ENCODE data around the gene RAMP3.
"Not testable (repeated sequence)": the region's sequence is repeated elsewhere in the genome, so short reads cannot be mapped to it uniquely, and the experiment has no call there.

RAMP3 gene, protein sequence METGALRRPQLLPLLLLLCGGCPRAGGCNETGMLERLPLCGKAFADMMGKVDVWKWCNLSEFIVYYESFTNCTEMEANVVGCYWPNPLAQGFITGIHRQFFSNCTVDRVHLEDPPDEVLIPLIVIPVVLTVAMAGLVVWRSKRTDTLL

DNA sequence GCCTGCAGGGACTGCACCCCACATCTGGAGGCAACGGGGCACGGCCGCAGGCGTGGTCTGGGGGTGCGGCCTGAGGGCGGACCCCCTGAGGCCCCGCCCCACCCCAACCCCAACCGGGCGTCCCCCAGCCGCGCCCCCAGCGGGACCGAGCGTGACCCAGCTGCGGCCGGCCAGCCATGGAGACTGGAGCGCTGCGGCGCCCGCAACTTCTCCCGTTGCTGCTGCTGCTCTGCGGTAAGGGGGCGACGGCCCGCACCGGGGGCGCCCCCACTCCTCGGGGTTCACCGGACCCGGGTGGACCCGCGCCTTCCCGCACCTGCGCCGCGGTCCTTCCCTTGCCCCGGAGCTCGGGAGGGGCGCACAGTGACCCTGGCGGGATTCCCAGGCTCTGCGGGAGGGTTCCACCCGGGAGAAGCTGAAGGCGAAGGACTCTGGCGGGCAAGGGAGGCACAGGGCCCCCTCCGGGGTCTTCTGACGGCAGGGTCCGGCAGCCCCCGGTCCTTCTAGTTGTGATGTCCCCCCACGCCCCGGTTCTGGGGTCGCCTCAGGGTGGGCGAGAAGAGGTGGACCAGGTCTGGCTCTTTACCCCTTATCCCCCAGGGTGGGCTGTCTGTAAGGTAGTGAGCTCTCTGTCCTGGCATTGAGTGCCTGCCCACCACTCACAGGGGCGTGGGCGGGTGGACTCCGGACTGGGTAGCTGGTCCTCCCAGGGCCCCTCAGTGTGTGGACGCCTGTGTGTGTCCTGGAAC is at the start of gene RAMP3:
TSS of gene RAMP3 (plus strand) at position 139 of the 749 bp plus-strand sequence. CDS start at position 177, 38 bp downstream.
- ATAC-seq (no peak), DNase-seq (no peak)

DNA sequence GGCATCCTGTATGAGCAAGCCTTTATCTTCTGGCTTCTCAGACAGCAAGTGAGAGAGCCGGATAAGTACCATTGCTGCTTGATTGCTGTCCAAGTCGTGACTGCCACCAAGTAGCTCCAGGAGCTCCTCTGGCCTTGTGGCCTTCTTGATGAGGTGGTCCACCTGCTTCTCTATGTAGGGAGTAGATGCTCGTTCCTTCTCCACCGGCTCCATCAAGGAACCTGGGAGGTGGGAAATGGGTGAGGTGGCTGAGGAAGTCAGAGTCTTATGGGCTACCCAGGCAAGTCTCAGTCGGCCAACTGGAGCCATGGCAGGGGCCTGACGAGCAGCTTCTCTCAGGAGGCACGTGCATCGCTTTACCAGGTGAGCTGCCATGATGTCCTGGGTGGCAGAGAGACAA is 48.7 kb upstream of the RAMP3 start:
- ATAC-seq = no peak
- no peak for DNase-seq

DNA sequence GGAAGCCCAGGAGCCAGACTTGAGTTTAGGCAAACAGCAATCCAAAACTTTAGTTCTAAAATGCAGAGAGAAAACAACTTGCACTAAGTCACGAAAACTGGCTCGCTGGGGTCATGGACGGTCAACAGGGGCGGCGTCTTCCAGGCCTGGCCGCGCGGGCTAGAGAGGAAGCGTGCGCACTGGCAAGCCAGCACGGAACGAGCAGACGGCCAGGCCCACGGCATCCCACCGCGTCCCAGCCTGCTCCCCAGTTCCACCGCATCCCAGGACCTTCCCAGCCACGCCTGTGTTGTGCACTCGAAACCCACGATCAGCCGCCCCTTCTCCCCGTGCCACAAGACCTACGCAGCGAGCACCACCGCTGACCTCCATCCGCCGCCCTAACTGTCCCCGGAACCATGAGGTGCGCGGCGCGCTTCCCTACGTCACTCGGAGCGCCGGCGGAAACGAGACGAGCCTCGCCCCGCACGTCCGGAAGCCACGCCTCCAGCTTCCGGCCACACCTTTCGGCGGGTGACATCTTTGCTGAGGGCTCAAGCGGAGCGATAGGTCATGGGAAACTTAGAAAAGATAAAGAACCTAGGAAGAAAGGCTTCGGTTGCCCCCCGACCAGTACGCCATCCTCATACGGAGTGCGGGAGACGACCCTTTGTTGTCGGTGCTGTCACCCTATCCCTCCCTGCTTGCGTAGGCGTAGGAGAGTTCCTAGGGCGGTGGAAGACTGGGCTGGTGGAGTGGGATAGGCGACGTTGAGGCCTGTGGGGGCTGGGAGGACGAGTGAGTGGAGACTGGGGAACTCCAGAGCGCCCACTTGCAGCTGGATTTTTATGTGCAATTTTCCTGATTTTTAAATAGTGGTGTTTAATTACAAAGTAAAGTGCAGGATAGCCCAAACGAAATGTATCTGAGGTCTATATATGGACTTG is 46.0 kb upstream of the RAMP3 start, which contains the start of gene TBRG4:
TSS of gene TBRG4 (minus strand) at position 400 of the 926 bp plus-strand sequence. CDS start 2,460 bp downstream, outside the sequence.
- ATAC-seq (peak; percentile 99), DNase-seq (peak; percentile 96)

DNA sequence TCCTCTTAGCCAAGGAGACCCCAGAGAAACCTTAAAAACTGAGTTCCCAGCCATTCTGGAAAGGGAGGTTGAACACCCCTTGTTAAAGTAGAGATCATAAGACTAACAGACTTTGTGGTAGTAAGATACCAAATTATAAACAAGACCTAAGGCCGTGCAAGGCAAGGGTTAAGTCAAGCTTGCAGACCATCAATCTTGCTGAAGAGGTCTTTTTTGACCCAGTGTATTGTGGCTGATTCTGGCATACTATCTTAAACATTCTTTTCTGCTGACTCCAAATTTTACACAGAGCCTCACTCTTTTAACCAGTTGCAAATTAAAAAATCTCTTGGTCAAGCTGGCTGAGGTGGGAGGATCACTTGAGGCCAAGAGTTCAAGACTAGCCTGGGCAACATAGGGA is 44.9 kb upstream of the RAMP3 start:
- DNase-seq (no peak), ATAC-seq (no peak)

DNA sequence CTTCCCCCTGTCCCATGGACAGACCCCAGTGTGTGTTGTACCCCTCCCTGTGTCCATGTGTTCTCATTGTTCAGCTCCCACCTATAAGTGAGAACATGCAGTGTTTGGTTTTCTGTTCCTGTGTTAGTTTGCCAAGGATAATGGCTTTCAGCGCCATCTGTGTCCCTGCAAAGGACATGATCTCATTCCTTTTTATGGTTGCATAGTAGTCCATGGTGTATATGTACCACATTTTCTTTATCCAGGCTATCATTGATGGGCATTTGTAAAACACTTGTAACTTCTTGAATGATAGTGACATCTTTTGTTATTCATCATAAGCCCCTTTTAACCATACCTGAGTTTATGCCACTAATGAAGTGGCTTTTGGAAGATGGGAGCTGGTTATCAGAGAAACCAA is 43.3 kb upstream of the RAMP3 start:
- ATAC-seq, DNase-seq: not testable (repeated sequence)

DNA sequence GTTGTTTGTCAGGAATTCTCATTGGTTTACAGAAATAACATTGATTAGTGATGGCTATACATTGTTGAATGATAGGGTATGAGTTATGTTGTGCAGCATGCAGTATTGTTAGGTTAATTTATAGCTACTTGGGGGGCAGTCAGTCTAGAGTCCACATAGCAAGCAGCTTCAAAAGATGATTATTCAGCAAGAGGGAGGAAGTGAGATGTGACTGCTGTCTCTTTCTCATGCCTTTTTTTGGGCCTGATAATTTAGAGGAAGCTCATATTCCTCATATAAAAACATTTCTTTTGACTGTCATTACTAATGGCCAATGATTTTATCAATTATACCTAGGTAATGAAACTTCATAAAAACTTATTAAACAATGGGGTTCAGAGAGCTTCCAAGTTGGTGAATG is 42.7 kb upstream of the RAMP3 start:
- no peak for ATAC-seq

DNA sequence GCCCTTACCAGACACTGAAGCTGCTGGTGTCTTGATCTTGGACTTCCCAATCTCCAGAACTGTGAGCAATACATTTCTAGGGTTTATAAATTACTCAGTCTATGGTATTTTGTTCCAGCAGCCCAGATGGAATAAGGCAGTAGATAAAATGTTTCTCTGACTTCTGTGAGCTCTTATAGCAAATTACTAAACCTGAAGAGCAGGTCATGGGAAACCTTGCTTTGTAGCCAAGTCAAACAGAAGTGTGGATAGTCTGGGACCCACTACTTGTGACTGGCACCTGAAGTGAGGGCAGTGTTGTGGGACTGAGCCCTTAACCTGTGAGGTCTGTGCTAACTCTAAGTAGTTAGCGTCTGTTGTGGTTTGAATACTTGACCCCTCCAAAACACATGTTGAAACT is 41.5 kb upstream of the RAMP3 start:
- ATAC-seq (no peak), DNase-seq (no peak)

More for the DNA sequence above, 42.7 kb upstream of the RAMP3 start:
- DNase-seq = no peak

DNA sequence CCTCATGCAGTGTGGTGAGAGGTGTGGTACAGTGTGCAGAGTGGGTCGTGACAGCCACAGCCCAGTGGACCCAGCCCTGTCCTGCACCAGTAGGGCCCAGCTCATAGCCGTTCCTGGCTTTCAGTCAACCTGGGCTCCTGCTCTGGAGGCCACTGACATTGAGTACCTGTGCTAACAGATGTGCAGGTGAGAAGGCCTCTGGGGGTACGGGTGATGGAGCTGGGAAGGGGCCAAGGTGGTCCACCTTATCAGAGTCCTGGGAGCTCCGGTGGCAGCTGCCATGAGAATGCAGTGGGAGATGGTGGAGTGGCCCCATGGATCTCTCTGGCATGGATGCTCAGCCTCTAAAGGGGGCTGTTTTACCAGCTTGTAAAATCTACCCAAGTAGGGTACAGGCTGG is 40.0 kb upstream of the RAMP3 start:
- DNase-seq = no peak
- ATAC-seq = no peak

DNA sequence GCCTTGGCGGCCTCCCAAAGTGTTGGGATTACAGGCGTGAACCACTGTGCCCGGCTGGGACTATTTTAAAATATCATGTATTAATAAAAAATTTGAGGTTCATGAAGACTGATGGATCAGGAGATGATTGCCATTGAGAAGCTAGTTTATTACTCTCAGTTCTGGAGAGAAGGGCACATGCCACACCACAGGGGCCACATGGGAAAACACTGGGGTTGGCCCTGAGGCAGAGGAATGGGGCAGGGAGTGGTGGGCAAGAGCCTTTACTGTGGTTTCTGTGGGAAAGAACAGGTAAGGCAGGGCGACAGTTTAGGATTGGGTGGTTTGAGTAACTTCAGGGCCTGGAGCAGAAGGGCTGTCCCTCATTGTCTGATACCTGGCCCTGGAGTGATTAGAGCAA is 39.3 kb upstream of the RAMP3 start:
- no peak for ATAC-seq

DNA sequence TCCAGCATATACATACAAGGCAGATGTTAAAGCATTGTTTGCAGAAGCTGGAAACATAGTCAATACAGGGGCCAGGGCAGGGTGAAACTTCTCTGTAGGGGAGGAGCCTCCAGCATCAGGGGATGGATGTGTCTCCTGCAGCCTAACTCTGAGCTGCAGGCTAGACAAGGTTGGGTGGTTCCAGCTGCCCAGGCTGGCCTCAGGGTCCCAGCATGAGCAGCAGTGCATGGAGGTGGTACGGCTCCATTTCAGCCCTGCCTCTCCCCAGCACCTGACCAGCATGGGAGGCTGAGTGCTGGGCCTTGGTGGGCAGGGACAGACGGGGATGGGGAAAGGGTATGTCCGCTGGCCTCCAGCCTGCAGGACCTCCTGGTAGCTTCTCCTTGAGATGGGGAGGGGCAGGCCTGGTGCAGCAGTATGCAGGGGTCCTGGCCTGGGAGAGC is 38.7 kb upstream of the RAMP3 start:
- DNase-seq = no peak
- ATAC-seq = no peak

More for the DNA sequence above, 39.3 kb upstream of the RAMP3 start:
- DNase-seq = no peak

DNA sequence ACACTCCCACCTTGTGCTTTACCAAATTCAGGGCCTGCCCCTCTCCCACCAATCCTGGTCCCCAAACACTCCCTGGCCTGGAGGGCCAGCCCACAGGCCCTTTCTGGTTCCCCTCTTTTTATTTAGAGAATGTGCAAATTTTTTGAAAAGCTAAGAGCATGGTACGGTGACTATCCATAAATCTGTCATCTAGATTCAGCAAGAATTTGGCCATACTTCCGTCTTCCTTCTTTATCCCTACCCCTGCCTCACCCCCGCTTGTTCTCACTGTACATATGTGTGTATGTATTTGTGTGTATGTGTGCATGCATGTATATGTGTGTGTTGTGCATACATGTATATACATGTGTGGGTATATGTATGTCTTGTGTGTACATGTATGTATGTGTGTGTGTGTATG is 38.0 kb upstream of the RAMP3 start:
- DNase-seq (no peak), ATAC-seq (no peak)

DNA sequence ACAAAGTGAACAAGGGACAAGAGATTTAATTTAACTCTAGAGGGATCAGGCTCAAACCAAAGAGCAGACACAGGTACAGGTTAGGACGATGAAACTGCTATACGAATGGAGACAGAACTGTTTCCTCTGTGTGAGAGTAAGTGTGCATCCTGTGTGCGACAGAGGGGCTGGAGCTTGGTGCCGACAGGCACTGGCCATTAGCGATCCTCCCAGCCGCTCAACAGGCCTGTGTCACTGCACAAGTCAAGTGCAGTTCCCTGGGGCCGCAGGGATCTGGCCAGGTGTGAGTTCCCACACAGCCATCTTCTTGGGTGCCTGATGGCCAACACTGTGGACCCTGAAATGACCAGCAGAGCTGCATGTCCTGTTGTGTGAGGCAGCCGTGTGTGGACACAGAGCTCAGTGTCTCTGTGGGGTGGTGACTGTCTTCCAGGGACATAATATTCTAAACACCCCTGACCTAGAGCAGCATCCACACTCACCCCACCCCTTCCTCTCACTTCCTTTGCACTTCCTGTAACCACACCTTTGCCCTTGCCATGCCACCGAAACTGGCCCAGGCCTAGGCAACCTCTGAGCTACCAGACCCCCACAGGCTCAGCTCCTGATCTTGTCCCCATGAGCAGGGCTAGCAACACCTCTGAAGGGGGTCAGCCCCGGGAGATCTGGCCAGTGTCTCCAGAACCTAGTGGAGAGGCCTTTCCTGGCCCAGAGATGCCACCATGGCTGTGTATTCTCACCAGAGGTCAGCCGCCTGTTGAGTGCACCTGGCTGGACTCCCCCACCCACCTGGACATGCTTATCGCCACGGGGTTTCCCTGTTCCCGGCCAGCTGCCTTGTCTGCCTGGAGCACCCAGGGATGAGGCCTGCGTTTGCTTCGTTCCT is 34.4 kb upstream of the RAMP3 start:
- DNase-seq = no peak
- no peak for ATAC-seq

DNA sequence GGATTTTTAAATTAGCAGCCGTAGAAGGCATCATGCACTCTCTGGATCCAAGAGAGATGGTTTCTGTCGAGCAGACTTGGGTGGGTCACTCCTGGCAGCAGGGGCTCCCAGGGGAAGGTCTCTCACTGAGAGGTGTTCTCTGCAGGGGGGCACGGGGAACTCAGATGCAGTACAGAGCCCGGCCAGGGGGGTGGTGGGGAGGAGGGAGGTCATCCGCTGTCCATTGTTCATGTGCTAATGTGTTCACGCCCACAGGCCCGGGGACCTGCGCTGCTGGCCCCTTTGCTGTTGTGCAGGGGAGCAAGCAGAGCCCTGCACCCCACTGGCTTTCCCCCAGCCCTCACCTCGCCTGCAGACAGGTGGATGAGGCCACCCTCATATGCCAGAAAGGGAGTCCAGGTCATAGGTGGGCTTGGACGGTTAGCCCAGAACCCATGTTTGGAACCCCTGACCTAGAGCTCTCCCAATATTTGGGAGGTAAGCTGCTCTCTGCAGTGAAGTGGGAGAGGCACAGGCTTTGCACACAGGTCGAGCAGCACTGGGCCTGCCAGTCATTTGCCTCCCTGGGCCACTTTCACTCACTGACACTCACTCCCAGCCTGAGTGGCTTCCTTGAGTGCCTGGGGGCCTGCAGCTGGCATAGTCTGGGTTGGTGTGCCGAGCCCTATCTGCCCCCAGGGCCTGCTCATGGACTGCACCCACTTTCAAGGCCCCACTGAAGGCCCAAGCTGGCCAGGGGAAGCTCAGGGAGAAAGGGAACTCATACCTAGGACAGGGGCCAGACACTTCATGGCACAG is 33.5 kb upstream of the RAMP3 start:
- DNase-seq (no peak), ATAC-seq (no peak)

DNA sequence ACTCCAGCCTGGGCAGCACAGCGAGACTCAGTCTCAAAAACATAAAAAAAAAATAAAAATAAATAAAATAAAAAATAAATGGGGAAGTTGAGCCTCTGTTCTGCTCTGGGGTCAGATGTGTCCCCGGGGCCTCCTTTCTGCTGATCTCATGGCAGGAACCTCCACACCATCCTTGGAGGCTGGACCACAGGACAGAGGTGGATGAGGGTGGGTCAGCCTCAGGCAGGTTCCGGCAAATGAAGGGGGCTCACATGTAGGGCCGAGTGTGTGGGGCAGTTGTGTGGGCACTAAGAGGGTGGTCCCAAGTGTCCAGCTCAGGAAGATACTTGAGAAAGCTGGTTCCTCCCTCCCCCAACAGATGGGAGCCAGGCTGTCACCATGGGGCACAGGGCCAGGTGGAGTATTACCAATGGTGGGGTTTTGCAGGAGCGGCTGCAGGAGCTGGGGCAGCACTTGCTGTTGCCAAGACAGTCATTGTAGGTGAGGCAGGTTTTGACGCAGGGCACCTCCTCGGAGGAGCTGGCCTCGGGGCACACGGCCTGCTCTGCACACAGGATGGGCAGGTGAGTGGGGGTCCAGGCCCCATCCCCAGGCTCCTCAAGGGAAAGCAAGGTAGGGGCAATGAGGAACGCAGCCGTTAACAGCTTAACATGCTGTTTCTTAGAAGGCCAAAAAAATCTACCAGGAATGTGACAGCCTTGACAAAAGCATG is 32.2 kb upstream of the RAMP3 start:
- no peak for DNase-seq
- no peak for ATAC-seq

DNA sequence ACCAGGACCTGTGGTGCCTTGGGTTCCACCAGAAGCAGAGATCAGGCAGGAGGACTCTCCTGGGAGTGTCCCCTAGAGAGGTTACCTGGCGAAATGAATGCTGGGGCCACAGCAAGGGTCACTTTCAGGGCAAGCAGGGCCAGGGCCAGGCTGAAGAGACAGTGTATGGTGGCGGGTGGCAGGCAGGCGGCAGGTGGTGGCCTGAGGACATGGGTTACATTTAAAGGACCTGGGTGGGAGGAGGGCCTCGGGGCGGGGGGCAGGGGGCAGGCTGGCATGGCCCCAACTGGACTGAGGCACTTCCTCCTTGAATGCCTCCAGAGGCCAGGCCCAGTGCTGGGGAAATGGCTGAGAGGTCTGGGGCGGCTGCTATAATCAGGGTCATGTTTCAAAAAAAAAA is 31.4 kb upstream of the RAMP3 start:
- ATAC-seq (no peak), DNase-seq (no peak)

DNA sequence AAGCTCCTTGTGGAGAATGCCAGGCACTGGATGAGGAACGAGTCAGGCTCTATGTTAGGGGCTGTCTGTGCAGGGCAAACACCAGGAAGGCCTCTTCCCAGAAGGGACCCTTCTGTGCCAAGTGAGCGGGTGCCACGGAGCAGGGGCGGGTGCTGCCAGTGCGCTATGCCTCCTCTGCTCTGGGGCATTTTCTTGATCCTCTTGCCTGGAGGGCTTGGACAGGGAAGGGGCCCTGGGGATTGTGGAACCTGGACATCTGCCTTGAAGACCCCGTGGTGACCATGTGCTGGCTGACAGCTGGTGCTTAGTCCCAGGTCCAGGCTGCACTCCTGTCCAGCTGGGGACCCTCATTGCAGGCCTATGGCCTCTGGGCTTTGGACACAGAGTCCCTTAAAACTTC is 30.7 kb upstream of the RAMP3 start:
- DNase-seq = no peak
- ATAC-seq = no peak

DNA sequence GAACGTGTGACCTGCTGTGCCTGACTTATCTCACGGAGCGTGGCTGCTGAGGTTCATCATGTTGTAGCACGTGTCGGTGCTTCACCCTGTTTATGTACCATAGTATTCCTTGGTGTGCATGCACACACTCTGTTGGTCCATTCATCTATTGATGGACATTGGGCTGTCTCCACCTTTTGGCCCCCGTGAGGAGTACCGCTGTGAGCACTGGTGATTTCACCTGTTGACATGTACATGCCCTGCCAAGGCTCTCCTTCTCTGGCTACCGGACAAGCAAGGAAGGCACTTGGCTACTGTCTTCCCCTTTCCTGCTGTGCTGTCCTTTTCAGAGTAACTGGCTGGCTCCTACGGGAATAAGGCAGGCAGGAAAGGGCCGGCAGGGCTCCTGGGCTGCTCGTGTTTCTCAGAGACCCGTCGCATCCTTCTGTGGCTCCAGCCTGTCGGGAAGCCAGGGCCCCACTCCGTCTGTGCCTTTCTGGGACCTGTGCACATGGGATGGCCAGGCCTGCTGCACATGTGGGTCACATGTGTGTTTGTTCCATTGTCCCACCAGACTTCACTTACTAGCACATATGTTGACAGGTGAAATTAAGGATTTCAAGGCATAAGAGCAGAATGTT is 28.3 kb upstream of the RAMP3 start:
- DNase-seq = no peak
- no peak for ATAC-seq

DNA sequence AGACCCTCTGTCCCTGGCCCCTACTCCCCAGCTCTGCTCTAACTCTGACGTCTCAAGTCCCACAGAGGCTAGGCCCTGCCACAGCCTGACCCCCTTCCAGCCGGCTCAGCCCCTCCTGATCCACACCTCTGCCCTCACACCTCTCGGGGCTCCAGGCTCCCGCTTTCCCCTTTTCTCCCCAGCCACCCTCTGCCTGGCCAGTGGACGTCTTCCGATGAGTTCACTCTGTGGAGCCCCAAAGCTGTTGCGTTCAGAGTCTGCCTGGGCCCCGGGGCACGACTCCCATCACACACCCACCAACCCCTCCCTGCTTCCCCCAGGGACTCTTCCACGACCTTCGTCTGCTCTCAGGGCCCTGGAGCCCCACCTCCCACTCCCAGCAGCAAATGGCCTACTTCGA is 27.7 kb upstream of the RAMP3 start:
- DNase-seq (no peak), ATAC-seq (peak; percentile 4)

DNA sequence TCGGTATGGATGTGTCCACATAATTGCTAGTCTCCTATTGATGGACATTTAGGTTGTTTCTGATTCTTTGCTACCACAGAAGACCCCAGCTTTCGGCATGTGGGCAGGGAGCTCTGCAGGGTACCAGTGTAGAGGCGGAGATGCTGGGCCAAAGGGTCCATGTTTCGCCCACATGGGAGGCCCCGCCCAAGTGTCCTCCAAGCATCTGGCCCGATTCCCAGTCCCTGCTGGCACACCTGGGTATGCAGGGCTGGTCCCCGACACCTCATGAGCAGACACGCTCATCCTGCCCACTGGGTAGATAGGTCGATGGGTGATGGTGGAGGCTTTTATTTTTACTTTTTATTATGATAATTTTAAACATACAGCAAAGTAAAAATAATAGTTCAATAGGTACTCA is 26.7 kb upstream of the RAMP3 start:
- ATAC-seq (no peak), DNase-seq (no peak)

DNA sequence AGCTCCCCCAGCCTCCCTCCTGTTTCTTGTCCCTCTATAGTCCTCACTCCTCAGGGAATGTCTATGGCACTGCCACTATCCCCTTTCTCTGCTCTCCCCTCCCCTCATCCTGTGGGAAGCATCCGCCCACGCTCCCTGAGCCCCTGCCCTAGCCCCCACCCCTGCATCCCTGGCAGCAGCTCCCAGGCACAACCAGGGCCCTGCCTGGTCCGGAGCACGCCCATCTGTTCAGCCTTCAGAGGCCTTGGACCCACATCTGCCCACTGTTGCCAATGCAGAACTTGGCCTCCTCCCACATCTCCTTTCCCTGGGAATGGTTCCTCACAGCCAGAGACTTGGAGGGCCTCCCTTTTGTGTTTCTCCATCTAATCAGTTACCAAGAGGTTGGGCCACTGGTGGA is 25.7 kb upstream of the RAMP3 start:
- ATAC-seq = no peak
- DNase-seq = no peak
